Testis (tissue), 3 donors: ENCODE measurements around the gene BAIAP2. TPM values are rescaled to one million over a fixed set of nuclear protein-coding genes. Genes with fewer than 3 reads are reported as not detected.

Source experiments
- DNase-seq: peaks from one replicate; pipeline ENCODE4 v3.0.0-alpha.2; 2019
- H3K27ac ChIP-seq, 2 donors: fragments of 200-600 bp; sonication (generic); one replicate each; pipeline ENCODE4 v1.5.1; 2019
- H3K27me3 ChIP-seq: fragments of 200-600 bp; sonication (generic); one replicate; pipeline ENCODE4 v1.5.1; 2019
- H3K36me3 ChIP-seq: fragments of 200-600 bp; sonication (generic); one replicate; pipeline ENCODE4 v1.5.1; 2017; ENCODE audit warnings: low read depth; ENCODE audit errors: missing control alignments
- H3K4me1 ChIP-seq: fragments of 200-600 bp; sonication (generic); one replicate; pipeline ENCODE4 v1.5.1; 2019
- H3K4me3 ChIP-seq, 2 donors: fragments of 200-600 bp; sonication (generic); one replicate each; pipeline ENCODE4 v1.5.1; 2017 to 2019
- H3K9me3 ChIP-seq: fragments of 200-600 bp; sonication (generic); one replicate; pipeline ENCODE4 v1.5.1; 2017
- POLR2A ChIP-seq: fragments of 450-650 bp; IDR thresholded peaks from one replicate; pipeline ENCODE4 v1.6.1; 2017; ENCODE audit warnings: antibody characterized with exemption, mild to moderate bottlenecking, moderate library complexity
- WGBS, 2 donors: methylation state at CpG; one replicate each; pipeline ENCODE4 v1.1.5; 2018; 5-methylcytosine and 5-hydroxymethylcytosine counted together
- intact Hi-C: fragments of 100-400 bp; cut with DNase I; formaldehyde crosslinking; loops from one replicate; pipeline ENCODE4 v1.15.1; 2023; ENCODE audit warnings: low total_unique reads
- polyA plus RNA-seq: library from polyadenylated mRNA; stranded (reverse); fragments of 350-450 nt; fragmentation: Illumina TruSeq; extraction: RNeasy Lipid Tissue Mini Kit (QIAGEN cat#74804); gene quantifications from one replicate; pipeline ENCODE4 v1.2.3, GENCODE V29; 2014; ENCODE audit warnings: low read depth, low replicate concordance; ENCODE audit not compliant: insufficient read depth
- total RNA-seq, 2 donors: library from RNA; depleted of rRNA; stranded (reverse); fragments of >200 nt; gene quantifications; one replicate each; pipeline ENCODE4 v1.2.3, GENCODE V29; 2016
- TF ChIP-seq, protein P1 (sequence below), 3 experiments: fragments of 450-650 bp in 2 of 3; fragments of 200-600 bp in 1 of 3; sonication (generic) in 1 of 3; IDR thresholded peaks; one replicate each; pipeline ENCODE4 v1.5.1; 2016 to 2019; ENCODE audit warnings: antibody characterized with exemption in 3 of 3, mild to moderate bottlenecking in 2 of 3, moderate library complexity in 1 of 3

BAIAP2 gene
- total and polyA plus RNA-seq, 3 donors from 2014 or later = 36.7 to 67.5 (median 67.3) TPM

DNA sequence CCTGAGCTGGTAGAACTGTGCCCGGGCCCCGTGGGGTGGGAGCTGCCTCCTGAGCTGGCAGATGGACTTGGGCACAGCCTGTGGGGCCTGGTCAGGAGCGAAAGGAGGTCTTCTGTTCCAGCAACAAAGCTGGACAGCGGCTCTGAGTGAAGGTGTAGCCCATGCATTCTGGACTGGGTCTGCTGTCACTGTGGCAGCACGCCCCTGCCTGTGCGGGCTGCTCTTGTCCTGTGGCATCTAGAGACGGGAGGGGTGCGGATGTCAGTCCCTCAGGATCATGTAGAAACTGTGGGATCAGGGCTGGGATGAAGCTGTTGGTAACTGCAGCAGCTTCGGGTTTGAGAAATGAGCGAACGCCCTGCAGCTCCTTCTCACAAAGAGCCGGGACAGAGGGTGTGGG, 19.4 kb downstream of the BAIAP2 start:
- intact Hi-C loops = no loop called here
- Histone ChIP-seq H3K4me3 (no peak overlapping the region), H3K4me1 (peaks cover 21% of the 10 kb centered on the region), H3K9me3 (no peaks in the 10 kb centered on the region), H3K36me3 (no peaks in the 10 kb centered on the region), H3K27ac (no peak overlapping the region), H3K27me3 (no peaks in the 10 kb centered on the region)
- no peak for TF ChIP-seq POLR2A
- TF ChIP-seq, protein P1, sequence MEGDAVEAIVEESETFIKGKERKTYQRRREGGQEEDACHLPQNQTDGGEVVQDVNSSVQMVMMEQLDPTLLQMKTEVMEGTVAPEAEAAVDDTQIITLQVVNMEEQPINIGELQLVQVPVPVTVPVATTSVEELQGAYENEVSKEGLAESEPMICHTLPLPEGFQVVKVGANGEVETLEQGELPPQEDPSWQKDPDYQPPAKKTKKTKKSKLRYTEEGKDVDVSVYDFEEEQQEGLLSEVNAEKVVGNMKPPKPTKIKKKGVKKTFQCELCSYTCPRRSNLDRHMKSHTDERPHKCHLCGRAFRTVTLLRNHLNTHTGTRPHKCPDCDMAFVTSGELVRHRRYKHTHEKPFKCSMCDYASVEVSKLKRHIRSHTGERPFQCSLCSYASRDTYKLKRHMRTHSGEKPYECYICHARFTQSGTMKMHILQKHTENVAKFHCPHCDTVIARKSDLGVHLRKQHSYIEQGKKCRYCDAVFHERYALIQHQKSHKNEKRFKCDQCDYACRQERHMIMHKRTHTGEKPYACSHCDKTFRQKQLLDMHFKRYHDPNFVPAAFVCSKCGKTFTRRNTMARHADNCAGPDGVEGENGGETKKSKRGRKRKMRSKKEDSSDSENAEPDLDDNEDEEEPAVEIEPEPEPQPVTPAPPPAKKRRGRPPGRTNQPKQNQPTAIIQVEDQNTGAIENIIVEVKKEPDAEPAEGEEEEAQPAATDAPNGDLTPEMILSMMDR (IDR thresholded peaks at IDR 0.05) = no peak
- WGBS, 2 donors = 93 to 98% methylated on average over 9 to 12 of the region's 12 CpGs
- DNase-seq = no peak

DNA sequence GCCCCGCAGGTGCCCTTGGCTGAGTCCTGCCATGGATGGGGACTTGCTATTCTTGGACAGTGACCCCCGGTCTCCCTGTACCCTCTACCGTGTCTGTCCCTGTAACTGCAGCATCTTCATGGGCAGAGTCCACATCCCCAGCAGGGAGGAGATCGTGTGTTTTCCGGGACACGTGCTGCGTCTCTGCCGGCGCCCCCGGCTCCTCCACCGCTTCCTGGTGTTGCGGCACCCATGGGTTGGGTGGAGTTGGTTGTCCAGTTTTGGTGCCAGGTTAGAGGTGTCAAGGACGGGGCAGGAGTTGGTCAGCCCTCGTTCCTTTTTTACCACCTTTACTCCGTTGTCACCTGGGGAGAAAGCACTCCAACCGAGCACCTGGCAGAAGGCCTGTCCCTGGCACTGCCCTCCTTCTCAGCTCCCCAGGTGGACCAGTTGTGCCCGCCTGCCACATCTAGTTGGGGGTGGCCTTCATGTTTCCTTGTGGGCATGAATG, 20.0 kb downstream of the BAIAP2 start:
- DNase-seq = no peak
- intact Hi-C loops = no loop called here
- H3K9me3 ChIP-seq = no peaks in the 10 kb centered on the region
- H3K36me3 ChIP-seq = no peaks in the 10 kb centered on the region
- TF ChIP-seq POLR2A = no peak
- TF ChIP-seq, protein P1 (IDR thresholded peaks at IDR 0.05) = no peak
- H3K4me1 ChIP-seq = peaks cover 15% of the 10 kb centered on the region
- H3K27me3 ChIP-seq = no peaks in the 10 kb centered on the region
- no peak overlapping the region for H3K4me3 ChIP-seq
- WGBS, 2 donors = 80 to 89% methylated on average over 14 to 16 of the region's 17 CpGs
- H3K27ac ChIP-seq = no peak overlapping the region

DNA sequence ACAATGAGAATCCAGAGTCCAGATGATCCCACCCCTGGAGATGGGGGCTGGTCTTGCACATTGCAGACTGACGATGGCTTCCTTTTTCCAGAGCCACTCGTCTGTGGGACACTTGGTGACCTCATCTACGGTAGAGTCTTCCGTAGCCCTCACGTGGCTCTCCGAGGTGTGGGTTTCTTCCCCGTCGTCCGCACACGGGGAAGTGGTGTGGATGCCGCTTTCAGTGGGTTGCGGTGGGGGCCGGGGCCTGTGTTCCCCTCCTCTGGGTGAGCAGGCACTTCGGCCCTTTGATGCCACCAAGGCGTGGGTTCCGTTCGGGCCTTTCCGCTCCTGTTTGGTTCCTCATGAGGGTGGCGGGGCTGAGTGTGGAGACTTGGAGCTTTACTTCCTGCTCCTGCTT, 21.4 kb downstream of the BAIAP2 start:
- no peak overlapping the region for H3K27ac ChIP-seq
- no peak overlapping the region for H3K4me3 ChIP-seq
- no peaks in the 10 kb centered on the region for H3K9me3 ChIP-seq
- H3K36me3 ChIP-seq = no peaks in the 10 kb centered on the region
- no peak for DNase-seq
- WGBS, 2 donors = 83 to 87% methylated on average over 14 to 19 of the region's 19 CpGs
- intact Hi-C loops = no loop called here
- H3K4me1 ChIP-seq = peaks cover 12% of the 10 kb centered on the region
- no peak for TF ChIP-seq POLR2A
- TF ChIP-seq, protein P1 (IDR thresholded peaks at IDR 0.05) = no peak
- H3K27me3 ChIP-seq = no peaks in the 10 kb centered on the region

DNA sequence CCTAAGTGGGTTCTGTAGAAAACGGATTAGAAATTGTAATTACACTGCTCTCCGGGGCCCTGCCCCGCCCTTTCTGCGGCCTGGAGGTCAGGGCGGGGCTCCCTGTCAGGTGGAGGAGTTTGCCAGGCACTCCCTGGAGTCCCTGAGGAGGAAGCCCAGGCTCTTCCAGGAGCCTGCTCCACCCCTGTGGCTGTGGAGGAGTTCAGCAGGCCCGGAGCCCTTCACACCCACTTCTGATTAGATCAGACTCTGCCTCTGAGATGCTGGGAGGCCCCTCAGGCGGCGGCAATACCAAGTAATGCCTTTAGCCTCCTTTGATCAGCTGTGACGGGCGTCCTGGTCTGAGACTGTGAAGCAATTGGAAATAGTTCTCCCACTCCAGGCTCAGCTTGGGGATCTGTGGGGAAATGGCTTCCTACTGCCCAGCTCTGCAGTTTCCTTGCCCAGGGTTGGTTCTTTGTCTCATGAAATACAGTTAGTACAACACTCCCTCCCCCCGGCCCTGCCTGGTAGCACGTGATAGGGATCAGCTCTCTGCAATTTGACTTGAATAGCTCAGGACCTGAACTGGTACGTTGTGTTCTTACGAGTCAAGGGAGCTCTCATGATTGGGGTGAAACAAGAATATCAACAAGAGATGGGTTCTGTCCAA, 22.3 kb downstream of the BAIAP2 start:
- intact Hi-C loops = no loop called here
- 33 to 51% methylated on average over 14 of the region's 14 CpGs for WGBS, 2 donors
- DNase-seq = peak; percentile 83
- Histone ChIP-seq H3K27me3 (no peaks in the 10 kb centered on the region), H3K36me3 (no peaks in the 10 kb centered on the region), H3K4me1 (peaks cover 12% of the 10 kb centered on the region), H3K4me3 (no peak overlapping the region), H3K9me3 (no peaks in the 10 kb centered on the region), H3K27ac (peak overlapping the region; percentile 51 to 80)
- TF ChIP-seq, protein P1 (IDR thresholded peaks at IDR 0.05) = no peak
- no peak for TF ChIP-seq POLR2A

DNA sequence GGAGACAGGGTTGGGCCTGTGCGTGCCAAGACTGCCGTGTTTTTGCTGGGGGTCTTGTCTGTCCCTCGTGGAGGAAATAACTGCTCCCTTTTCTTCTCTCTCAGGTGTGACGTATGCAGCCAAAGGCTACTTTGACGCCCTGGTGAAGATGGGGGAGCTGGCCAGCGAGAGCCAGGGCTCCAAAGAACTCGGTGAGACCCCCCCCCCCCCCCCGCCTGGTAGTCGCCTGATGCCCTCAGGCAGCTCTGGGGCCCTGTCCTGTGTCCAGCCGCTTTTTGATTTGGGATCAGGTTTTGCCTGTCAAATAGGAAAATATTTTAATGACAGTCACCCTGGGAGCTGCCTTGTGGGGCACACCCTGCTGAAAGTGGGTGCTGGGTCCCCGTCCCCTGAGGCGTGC, 22.8 kb downstream of the BAIAP2 start:
- DNase-seq = no peak
- Histone ChIP-seq H3K27ac (peak overlapping the region; percentile 51 to 80), H3K36me3 (no peaks in the 10 kb centered on the region), H3K4me3 (no peak overlapping the region), H3K9me3 (no peaks in the 10 kb centered on the region), H3K4me1 (peaks cover 12% of the 10 kb centered on the region), H3K27me3 (no peaks in the 10 kb centered on the region)
- intact Hi-C loops = no loop called here
- TF ChIP-seq, protein P1 (IDR thresholded peaks at IDR 0.05) = no peak
- TF ChIP-seq POLR2A = no peak
- WGBS, 2 donors = 54 to 78% methylated on average over 8 to 12 of the region's 12 CpGs
